HCT116 (cell line): ENCODE data around the gene ELAC1. TPM values are rescaled to one million over a fixed set of nuclear protein-coding genes. Genes with fewer than 3 reads are reported as not detected.

Source experiments
- ATAC-seq: fragments of 200-7000 bp; cut with Tn5 transposase; 2 replicates; pipeline ENCODE4 v1.9.1; 2020; ENCODE audit warnings: mild to moderate bottlenecking, moderate library complexity
- BruUV-seq: library from RNA; stranded (reverse); fragments of 400-500 nt; replicated peaks from 2 replicates; lab custom pipeline; 2021; lab: Mats Ljungman, UMichigan
- CTCF ChIA-PET: fragments of 300-600 bp; sonication (Branson Sonifier 250); formaldehyde crosslinking; loops from one replicate; lab custom pipeline; 2021; ENCODE audit warnings: antibody characterized with exemption; lab: Charles Lee
- POLR2A ChIA-PET: fragments of 300-600, 350-600 bp; sonication (Branson Sonifier 250); formaldehyde crosslinking; loops from one replicate; lab custom pipeline; 2021; ENCODE audit warnings: antibody characterized with exemption; lab: Charles Lee
- RAD21 ChIA-PET, 2 experiments: fragments of 300-600 bp; sonication (Branson Sonifier 250); formaldehyde crosslinking; loops; one replicate each; lab custom pipeline; 2023; ENCODE audit warnings: low total read pairs in 2 of 2; ENCODE audit not compliant: uncharacterized antibody in 2 of 2, unreplicated experiment in 2 of 2, low non-redundant PET in 1 of 2; lab: Charles Lee
- DNase-seq: peaks from one replicate; pipeline ENCODE4 v3.0.0-alpha.2; 2010; ENCODE audit warnings: low read depth, low spot score
- H2AFZ ChIP-seq: fragments of 200-600 bp; shearing (Covaris generic), sonication (generic); 2 replicates; pipeline ENCODE4 v1.6.1; 2017; ENCODE audit warnings: low read depth, mixed run types, mixed read lengths, antibody characterized with exemption, low read length; ENCODE audit not compliant: poor library complexity, severe bottlenecking
- H3K27ac ChIP-seq: 2 replicates; pipeline ENCODE4 v1.5.1; 2012; ENCODE audit warnings: low read depth, low read length
- H3K27me3 ChIP-seq: fragments of 200-600 bp; sonication (generic); 2 replicates; pipeline ENCODE4 v1.6.1; 2016; ENCODE audit warnings: mixed run types, low read length, mixed read lengths; ENCODE audit not compliant: insufficient read depth
- H3K36me3 ChIP-seq, 2 experiments: fragments of 200-500 bp in 1 of 2; fragments of 200-600 bp in 1 of 2; sonication (Bioruptor generic) in 1 of 2; sonication (generic) in 1 of 2; 2 replicates each; pipeline versions ENCODE4 v1.5.1 to v1.6.1; 2014 to 2016; ENCODE audit warnings: low read length in 2 of 2, inconsistent platforms in 1 of 2, mixed read lengths in 1 of 2, mixed run types in 1 of 2; ENCODE audit not compliant: insufficient read depth in 2 of 2, control insufficient read depth in 1 of 2
- H3K4me1 ChIP-seq, 2 experiments: fragments of 200-600 bp in 1 of 2; sonication (generic) in 1 of 2; 2 replicates each; pipeline versions ENCODE4 v1.5.1 to v1.6.1; 2012 to 2017; ENCODE audit warnings: low read length in 2 of 2, inconsistent platforms in 1 of 2, mild to moderate bottlenecking in 1 of 2, mixed read lengths in 1 of 2, mixed run types in 1 of 2, moderate library complexity in 1 of 2; ENCODE audit not compliant: insufficient read depth in 2 of 2, control insufficient read depth in 1 of 2
- H3K4me2 ChIP-seq: fragments of 200-600 bp; sonication (generic); 2 replicates; pipeline ENCODE4 v1.6.1; 2017; ENCODE audit warnings: mixed run types, low read length, mixed read lengths
- H3K4me3 ChIP-seq, 2 experiments: fragments of 200-600 bp in 1 of 2; sonication (generic) in 1 of 2; replicated peaks in 1 of 2; 2 replicates each; pipeline ENCODE4 v1.5.1; 2011 to 2016; ENCODE audit warnings: low read length in 2 of 2, control low read depth in 1 of 2, low read depth in 1 of 2, mild to moderate bottlenecking in 1 of 2, mixed read lengths in 1 of 2, mixed run types in 1 of 2
- H3K79me2 ChIP-seq: fragments of 200-600 bp; sonication (generic); 2 replicates; pipeline ENCODE4 v1.6.1; 2017; ENCODE audit warnings: mild to moderate bottlenecking, mixed run types, low read length, moderate library complexity, mixed read lengths; ENCODE audit not compliant: insufficient read depth
- H3K9ac ChIP-seq: fragments of 200-600 bp; sonication (generic); 2 replicates; pipeline ENCODE4 v1.6.1; 2016; ENCODE audit warnings: low read length, mixed read lengths
- H3K9me2 ChIP-seq: fragments of 200-600 bp; sonication (generic), shearing (Covaris generic); 2 replicates; pipeline ENCODE4 v1.6.1; 2017; ENCODE audit warnings: mixed run types, mild to moderate bottlenecking, moderate library complexity; ENCODE audit not compliant: insufficient read depth
- H3K9me3 ChIP-seq, 2 experiments: fragments of 200-500 bp in 1 of 2; fragments of 200-600 bp in 1 of 2; sonication (Bioruptor generic) in 1 of 2; sonication (generic) in 1 of 2; 2 replicates each; pipeline ENCODE4 v1.6.1; 2014 to 2017; ENCODE audit warnings: low read length in 2 of 2, mixed read lengths in 2 of 2, inconsistent platforms in 1 of 2, low read depth in 1 of 2, mild to moderate bottlenecking in 1 of 2, mixed run types in 1 of 2, moderate library complexity in 1 of 2; ENCODE audit not compliant: control insufficient read depth in 1 of 2, insufficient read depth in 1 of 2
- H4K20me1 ChIP-seq: fragments of 200-600 bp; sonication (generic), shearing (Covaris generic); 2 replicates; pipeline ENCODE4 v1.6.1; 2017; ENCODE audit warnings: mixed run types, mild to moderate bottlenecking, moderate library complexity; ENCODE audit not compliant: insufficient read depth
- CEBPB ChIP-seq: IDR thresholded peaks from 2 replicates; pipeline ENCODE4 v1.6.1; 2012; ENCODE audit warnings: low read depth
- ELF1 ChIP-seq: IDR thresholded peaks from 2 replicates; pipeline ENCODE4 v1.6.1; 2012; ENCODE audit warnings: low read depth, borderline replicate concordance
- EZH2 ChIP-seq: fragments of 200-600 bp; sonication (generic); IDR thresholded peaks from 2 replicates; pipeline ENCODE4 v1.6.1; 2017; ENCODE audit warnings: antibody characterized with exemption, mixed run types
- EZH2phosphoT487 ChIP-seq: fragments of 200-600 bp; IDR thresholded peaks from 2 replicates; pipeline ENCODE4 v1.6.1; 2018; ENCODE audit warnings: antibody characterized with exemption, borderline replicate concordance
- POLR2A ChIP-seq: IDR thresholded peaks from 2 replicates; pipeline ENCODE4 v1.7.0; 2011; ENCODE audit warnings: borderline replicate concordance; ENCODE audit not compliant: insufficient read depth, insufficient read length; ENCODE audit errors: extremely low read depth
- POLR2AphosphoS5 ChIP-seq: IDR thresholded peaks from 2 replicates; pipeline ENCODE4 v1.6.1; 2011; ENCODE audit warnings: mild to moderate bottlenecking, low read depth, low read length, moderate library complexity
- RAD21 ChIP-seq: IDR thresholded peaks from 2 replicates; pipeline ENCODE4 v1.6.1; 2012; ENCODE audit warnings: low read depth, mild to moderate bottlenecking
- SIN3A ChIP-seq: IDR thresholded peaks from 2 replicates; pipeline ENCODE4 v1.6.1; 2012; ENCODE audit warnings: low read depth
- SP1 ChIP-seq: IDR thresholded peaks from 2 replicates; pipeline ENCODE4 v1.6.1; 2012; ENCODE audit warnings: low read depth
- TCF7L2 ChIP-seq: IDR thresholded peaks from 2 replicates; pipeline ENCODE4 v1.7.0; 2011; ENCODE audit warnings: borderline replicate concordance, inconsistent platforms; ENCODE audit not compliant: insufficient read depth, insufficient read length; ENCODE audit errors: extremely low read depth
- YY1 ChIP-seq: IDR thresholded peaks from 2 replicates; pipeline ENCODE4 v1.6.1; 2011; ENCODE audit warnings: low read length, low read depth, moderate library complexity, mild to moderate bottlenecking; ENCODE audit not compliant: insufficient replicate concordance; ENCODE audit errors: extremely low read depth
- ZBTB33 ChIP-seq: IDR thresholded peaks from 2 replicates; pipeline ENCODE4 v1.6.1; 2011; ENCODE audit warnings: mild to moderate bottlenecking, low read length, moderate library complexity; ENCODE audit not compliant: insufficient replicate concordance; ENCODE audit errors: extremely low read depth
- intact Hi-C: fragments of 100-400 bp; cut with micrococcal nuclease; formaldehyde crosslinking; loops from 2 replicates; pipeline ENCODE4 v1.10.0; 2022
- total RNA-seq: library from RNA; stranded (reverse); gene quantifications from one replicate; pipeline ENCODE4 v1.2.1, GENCODE V29; 2021; ENCODE audit not compliant: unreplicated experiment
- TF ChIP-seq, protein P1 (sequence below): IDR thresholded peaks from 2 replicates; pipeline ENCODE4 v1.6.1; 2012
- TF ChIP-seq, protein P2 (sequence below): IDR thresholded peaks from 2 replicates; pipeline ENCODE4 v1.6.1; 2012

Gene ELAC1
- total RNA-seq, 1 experiment from 2014 or later: 8.6 TPM

- RAD21 ChIA-PET: no interaction called here
- DNase-seq: no peak
- Histone ChIP-seq H3K27ac (no peak overlapping the region), H4K20me1 (no peaks in the 10 kb centered on the region), H2AFZ (no peak overlapping the region), H3K9me2 (no peaks in the 10 kb centered on the region)
- no TSS peak for BruUV-seq
- TF ChIP-seq POLR2A (no peak), POLR2AphosphoS5 (no peak), TCF7L2 (no peak), EZH2 (no peak), SIN3A (no peak), ELF1 (no peak), CEBPB (no peak), YY1 (no peak), ZBTB33 (no peak), SP1 (no peak), EZH2phosphoT487 (no peak), RAD21 (no peak)
- TF ChIP-seq, protein P1, sequence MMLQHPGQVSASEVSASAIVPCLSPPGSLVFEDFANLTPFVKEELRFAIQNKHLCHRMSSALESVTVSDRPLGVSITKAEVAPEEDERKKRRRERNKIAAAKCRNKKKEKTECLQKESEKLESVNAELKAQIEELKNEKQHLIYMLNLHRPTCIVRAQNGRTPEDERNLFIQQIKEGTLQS: no peak
- TF ChIP-seq, protein P2, sequence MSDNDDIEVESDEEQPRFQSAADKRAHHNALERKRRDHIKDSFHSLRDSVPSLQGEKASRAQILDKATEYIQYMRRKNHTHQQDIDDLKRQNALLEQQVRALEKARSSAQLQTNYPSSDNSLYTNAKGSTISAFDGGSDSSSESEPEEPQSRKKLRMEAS: no peak
- TF ChIP-seq, all 23 proteins: peak for 0
- no peak for ATAC-seq
- Histone ChIP-seq H3K27me3 (no peaks in the 10 kb centered on the region), H3K9ac (no peak overlapping the region), H3K4me3 (no peak overlapping the region), H3K4me1 (peaks cover 0 to 8% of the 10 kb centered on the region in 2 experiments; a peak in 2 of 4 replicates), H3K9me3 (no peaks in the 10 kb centered on the region), H3K79me2 (no peaks in the 10 kb centered on the region), H3K4me2 (no peak overlapping the region), H3K36me3 (peaks cover 7 to 9% of the 10 kb centered on the region in 2 experiments; a peak in 3 of 4 replicates)
- intact Hi-C loops: no loop called here
- CTCF ChIA-PET: no interaction called here
- POLR2A ChIA-PET: no interaction called here
Measured at GRCh38 chr18:50918153-50918552, 49.7 kb upstream of the ELAC1 start.
